Fibroblast of lung (primary cell): ENCODE results near the gene CNTNAP5. TPM values are rescaled to one million over a fixed set of nuclear protein-coding genes. Genes with fewer than 3 reads are reported as not detected.

Experiments
- DNase-seq, 2 donors: peaks; one replicate each; pipeline versions ENCODE4 v3.0.0 to v3.0.0-alpha.2; 2010; ENCODE audit warnings: low read depth in 2 of 2
- H2AFZ ChIP-seq: 2 replicates; pipeline ENCODE4 v1.5.1; 2012; ENCODE audit warnings: low read length, control low read depth, inconsistent platforms
- H3K27ac ChIP-seq: 2 replicates; pipeline ENCODE4 v1.5.1; 2011; ENCODE audit warnings: low read length, control low read depth; ENCODE audit not compliant: insufficient read depth
- H3K27me3 ChIP-seq: 2 replicates; pipeline ENCODE4 v1.5.1; 2011; ENCODE audit warnings: mild to moderate bottlenecking, low read length; ENCODE audit not compliant: control insufficient read depth, insufficient read depth
- H3K36me3 ChIP-seq: 2 replicates; pipeline ENCODE4 v1.5.1; 2011; ENCODE audit warnings: low read length; ENCODE audit not compliant: control insufficient read depth, insufficient read depth
- H3K4me1 ChIP-seq: 2 replicates; pipeline ENCODE4 v1.5.1; 2011; ENCODE audit warnings: low read length; ENCODE audit not compliant: control insufficient read depth, insufficient read depth; ENCODE audit errors: extremely low read depth
- H3K4me2 ChIP-seq: 2 replicates; pipeline ENCODE4 v1.5.1; 2011; ENCODE audit warnings: low read length, control low read depth; ENCODE audit not compliant: insufficient read depth; ENCODE audit errors: extremely low read depth
- H3K4me3 ChIP-seq, 4 experiments: fragments of 200-600 bp in 1 of 4; sonication (generic) in 1 of 4; replicated peaks in 1 of 4; 2 replicates each; pipeline ENCODE4 v1.5.1; 2011 to 2016; ENCODE audit warnings: low read length in 4 of 4, low read depth in 3 of 4, mild to moderate bottlenecking in 3 of 4, control low read depth in 2 of 4, inconsistent platforms in 1 of 4, mixed read lengths in 1 of 4; ENCODE audit not compliant: insufficient read depth in 1 of 4; ENCODE audit errors: control extremely low read depth in 1 of 4
- H3K79me2 ChIP-seq: 2 replicates; pipeline ENCODE4 v1.5.1; 2012; ENCODE audit warnings: mild to moderate bottlenecking, low read length, inconsistent platforms; ENCODE audit not compliant: control insufficient read depth, insufficient read depth
- H3K9ac ChIP-seq: 2 replicates; pipeline ENCODE4 v1.5.1; 2011; ENCODE audit warnings: mild to moderate bottlenecking, low read length, control low read depth; ENCODE audit not compliant: insufficient read depth
- H3K9me3 ChIP-seq: 2 replicates; pipeline ENCODE4 v1.5.1; 2012; ENCODE audit warnings: low read depth, low read length; ENCODE audit not compliant: control insufficient read depth, insufficient read depth
- H4K20me1 ChIP-seq: 2 replicates; pipeline ENCODE4 v1.5.1; 2011; ENCODE audit warnings: low read length; ENCODE audit not compliant: control insufficient read depth, insufficient read depth; ENCODE audit errors: extremely low read depth
- EZH2 ChIP-seq: IDR thresholded peaks from 2 replicates; pipeline ENCODE4 v1.5.1; 2012; ENCODE audit warnings: low read length, control low read depth, mild to moderate bottlenecking; ENCODE audit errors: missing control alignments
- polyA plus RNA-seq, 2 donors: library from polyadenylated mRNA; depleted of rRNA in 1 of 2; stranded (reverse) in 1 of 2; unstranded in 1 of 2; fragments of >200 nt; gene quantifications; 2 replicates each; pipeline ENCODE4 v1.2.1, GENCODE V29; 2011 to 2012; ENCODE audit warnings: missing spikeins in 1 of 2
- total RNA-seq: library from RNA; depleted of rRNA; stranded (reverse); fragments of >200 nt; gene quantifications from 2 replicates; pipeline ENCODE4 v1.2.1, GENCODE V29; 2014
- TF ChIP-seq, protein P1 (sequence below), 2 donors: IDR thresholded peaks in 1 of 2; conservative IDR thresholded peaks in 1 of 2; 1 replicate in 1 of 2; 2 replicates in 1 of 2; pipeline ENCODE4 v1.5.1; 2011 to 2012; ENCODE audit warnings: low read length in 2 of 2, control low read depth in 1 of 2, inconsistent platforms in 1 of 2, low read depth in 1 of 2, mild to moderate bottlenecking in 1 of 2

The CNTNAP5 gene
- total and polyA plus RNA-seq, 2 donors (not counting 1 experiment from before 2014, with no cell fraction given), result not detected

DNA sequence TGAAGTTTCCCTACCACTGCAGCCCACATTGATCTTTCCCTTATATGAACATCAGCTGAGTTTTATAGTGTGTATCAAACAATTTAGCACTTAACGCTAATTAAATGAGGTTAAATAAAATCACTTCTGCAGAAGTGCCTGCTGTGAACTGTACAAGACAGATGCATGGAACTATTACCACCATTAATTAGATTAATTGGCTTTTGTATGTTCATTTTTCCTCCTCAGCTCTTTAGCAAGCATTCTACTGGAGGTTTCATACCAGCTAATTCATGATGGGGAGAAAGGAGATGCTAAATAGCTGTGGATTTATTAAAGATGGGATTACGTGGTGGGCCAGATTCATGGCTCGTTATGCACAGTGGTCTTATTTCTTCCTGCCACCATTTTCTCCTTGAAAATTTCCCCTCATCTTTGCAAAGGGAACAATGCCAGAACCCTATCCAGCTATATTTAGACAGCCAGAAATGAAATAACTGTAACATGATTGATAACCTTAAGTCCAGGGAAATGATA is 96.7 kb downstream of the CNTNAP5 start:
- Histone ChIP-seq H3K79me2 (no peaks in the 10 kb centered on the region), H3K4me1 (no peaks in the 10 kb centered on the region), H3K9me3 (no peaks in the 10 kb centered on the region), H3K27me3 (no peaks in the 10 kb centered on the region), H2AFZ (no peak overlapping the region), H3K27ac (no peak overlapping the region), H3K9ac (no peak overlapping the region), H3K36me3 (no peaks in the 10 kb centered on the region), H3K4me3 (no peak overlapping the region), H3K4me2 (no peak overlapping the region), H4K20me1 (no peaks in the 10 kb centered on the region)
- no peak for TF ChIP-seq EZH2
- TF ChIP-seq, protein P1, sequence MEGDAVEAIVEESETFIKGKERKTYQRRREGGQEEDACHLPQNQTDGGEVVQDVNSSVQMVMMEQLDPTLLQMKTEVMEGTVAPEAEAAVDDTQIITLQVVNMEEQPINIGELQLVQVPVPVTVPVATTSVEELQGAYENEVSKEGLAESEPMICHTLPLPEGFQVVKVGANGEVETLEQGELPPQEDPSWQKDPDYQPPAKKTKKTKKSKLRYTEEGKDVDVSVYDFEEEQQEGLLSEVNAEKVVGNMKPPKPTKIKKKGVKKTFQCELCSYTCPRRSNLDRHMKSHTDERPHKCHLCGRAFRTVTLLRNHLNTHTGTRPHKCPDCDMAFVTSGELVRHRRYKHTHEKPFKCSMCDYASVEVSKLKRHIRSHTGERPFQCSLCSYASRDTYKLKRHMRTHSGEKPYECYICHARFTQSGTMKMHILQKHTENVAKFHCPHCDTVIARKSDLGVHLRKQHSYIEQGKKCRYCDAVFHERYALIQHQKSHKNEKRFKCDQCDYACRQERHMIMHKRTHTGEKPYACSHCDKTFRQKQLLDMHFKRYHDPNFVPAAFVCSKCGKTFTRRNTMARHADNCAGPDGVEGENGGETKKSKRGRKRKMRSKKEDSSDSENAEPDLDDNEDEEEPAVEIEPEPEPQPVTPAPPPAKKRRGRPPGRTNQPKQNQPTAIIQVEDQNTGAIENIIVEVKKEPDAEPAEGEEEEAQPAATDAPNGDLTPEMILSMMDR (conservative IDR thresholded peaks at IDR 0.05 in 1 of 2, IDR thresholded peaks at IDR 0.05 in 1 of 2; ENCODE audit: low read depth in 1 of 2, low read length in 2 of 2), result no peak
- no peak for DNase-seq

GRCh38 chr2:124122340-124122739 is 97.3 kb downstream of the CNTNAP5 start:
- no peak overlapping the region for H2AFZ ChIP-seq
- no peak for TF ChIP-seq EZH2
- TF ChIP-seq, protein P1 (conservative IDR thresholded peaks at IDR 0.05 in 1 of 2, IDR thresholded peaks at IDR 0.05 in 1 of 2; ENCODE audit: low read depth in 1 of 2, low read length in 2 of 2), result no peak
- H4K20me1 ChIP-seq, result no peaks in the 10 kb centered on the region

GRCh38 chr2:124131276-124131675 is 106.2 kb downstream of the CNTNAP5 start:
- Histone ChIP-seq H3K9ac (no peak overlapping the region), H4K20me1 (no peaks in the 10 kb centered on the region), H3K9me3 (no peaks in the 10 kb centered on the region), H3K36me3 (no peaks in the 10 kb centered on the region), H3K27ac (no peak overlapping the region), H3K79me2 (no peaks in the 10 kb centered on the region), H3K4me2 (no peak overlapping the region), H3K4me3 (no peak overlapping the region), H2AFZ (no peak overlapping the region), H3K4me1 (no peaks in the 10 kb centered on the region), H3K27me3 (no peaks in the 10 kb centered on the region)
- no peak for TF ChIP-seq EZH2
- TF ChIP-seq, protein P1 (conservative IDR thresholded peaks at IDR 0.05 in 1 of 2, IDR thresholded peaks at IDR 0.05 in 1 of 2; ENCODE audit: low read depth in 1 of 2, low read length in 2 of 2), result no peak
- no peak for DNase-seq

More at GRCh38 chr2:124122340-124122739, 97.3 kb downstream of the CNTNAP5 start:
- Histone ChIP-seq H3K4me1 (no peaks in the 10 kb centered on the region), H3K4me3 (no peak overlapping the region), H3K4me2 (no peak overlapping the region), H3K27me3 (no peaks in the 10 kb centered on the region), H3K79me2 (no peaks in the 10 kb centered on the region), H3K9me3 (no peaks in the 10 kb centered on the region), H3K9ac (no peak overlapping the region), H3K27ac (no peak overlapping the region), H3K36me3 (no peaks in the 10 kb centered on the region)
- DNase-seq, result no peak
